Choroid plexus epithelial cell (primary cell): ENCODE measurements around the gene RPE.
A peak's percentile ranks its signal among the peaks of the same experiment; 100 is the strongest.

ENCODE experiments used
- DNase-seq: peaks from one replicate; pipeline ENCODE4 v3.0.0-alpha.2; 2010; ENCODE audit warnings: low read depth
- H3K4me3 ChIP-seq: 2 replicates; pipeline ENCODE4 v1.5.1; 2011; ENCODE audit warnings: low read depth, mild to moderate bottlenecking, control low read depth, low read length, moderate library complexity
- TF ChIP-seq, protein P1 (sequence below): conservative IDR thresholded peaks from 2 replicates; pipeline ENCODE4 v1.5.1; 2011; ENCODE audit warnings: low read depth, mild to moderate bottlenecking, control low read depth, inconsistent platforms, low read length, moderate library complexity

Gene RPE

GRCh38 chr2:209998596-209998995 lies 3.8 kb upstream of the RPE start:
- no peak for DNase-seq
- TF ChIP-seq, protein P1, sequence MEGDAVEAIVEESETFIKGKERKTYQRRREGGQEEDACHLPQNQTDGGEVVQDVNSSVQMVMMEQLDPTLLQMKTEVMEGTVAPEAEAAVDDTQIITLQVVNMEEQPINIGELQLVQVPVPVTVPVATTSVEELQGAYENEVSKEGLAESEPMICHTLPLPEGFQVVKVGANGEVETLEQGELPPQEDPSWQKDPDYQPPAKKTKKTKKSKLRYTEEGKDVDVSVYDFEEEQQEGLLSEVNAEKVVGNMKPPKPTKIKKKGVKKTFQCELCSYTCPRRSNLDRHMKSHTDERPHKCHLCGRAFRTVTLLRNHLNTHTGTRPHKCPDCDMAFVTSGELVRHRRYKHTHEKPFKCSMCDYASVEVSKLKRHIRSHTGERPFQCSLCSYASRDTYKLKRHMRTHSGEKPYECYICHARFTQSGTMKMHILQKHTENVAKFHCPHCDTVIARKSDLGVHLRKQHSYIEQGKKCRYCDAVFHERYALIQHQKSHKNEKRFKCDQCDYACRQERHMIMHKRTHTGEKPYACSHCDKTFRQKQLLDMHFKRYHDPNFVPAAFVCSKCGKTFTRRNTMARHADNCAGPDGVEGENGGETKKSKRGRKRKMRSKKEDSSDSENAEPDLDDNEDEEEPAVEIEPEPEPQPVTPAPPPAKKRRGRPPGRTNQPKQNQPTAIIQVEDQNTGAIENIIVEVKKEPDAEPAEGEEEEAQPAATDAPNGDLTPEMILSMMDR: no peak
- no peak overlapping the region for H3K4me3 ChIP-seq

- H3K4me3 ChIP-seq: no peak overlapping the region
- TF ChIP-seq, protein P1: no peak
- no peak for DNase-seq
These were observed 1.7 kb upstream of the RPE start for GRCh38 chr2:210000464-210001324.

DNA sequence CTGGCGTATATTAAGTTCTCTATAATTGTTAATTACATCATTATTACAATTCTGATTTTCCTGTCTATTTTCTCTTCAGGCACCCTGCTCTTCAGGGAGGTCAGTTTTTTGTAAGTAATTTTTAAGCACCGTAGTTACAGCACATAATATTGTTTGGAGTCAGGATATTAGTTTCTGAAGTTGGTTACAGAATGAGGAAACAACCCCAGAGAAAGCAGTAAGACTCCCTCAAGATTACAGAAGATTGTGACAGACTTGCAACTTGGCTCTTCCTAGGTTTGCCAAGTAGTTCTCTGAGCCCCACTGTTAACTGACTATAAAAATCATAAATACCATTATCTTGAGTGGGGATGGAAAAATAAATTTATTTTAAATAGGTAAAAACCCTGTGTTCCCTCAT lies 921 bp downstream of the RPE start:
- peak; percentile 35 for DNase-seq
- TF ChIP-seq, protein P1: no peak
- H3K4me3 ChIP-seq: peak overlapping the region; percentile 93

- TF ChIP-seq, protein P1: no peak
- no peak for DNase-seq
- H3K4me3 ChIP-seq: no peak overlapping the region
These were observed 2.4 kb downstream of the RPE start for GRCh38 chr2:210004881-210005280.

DNA sequence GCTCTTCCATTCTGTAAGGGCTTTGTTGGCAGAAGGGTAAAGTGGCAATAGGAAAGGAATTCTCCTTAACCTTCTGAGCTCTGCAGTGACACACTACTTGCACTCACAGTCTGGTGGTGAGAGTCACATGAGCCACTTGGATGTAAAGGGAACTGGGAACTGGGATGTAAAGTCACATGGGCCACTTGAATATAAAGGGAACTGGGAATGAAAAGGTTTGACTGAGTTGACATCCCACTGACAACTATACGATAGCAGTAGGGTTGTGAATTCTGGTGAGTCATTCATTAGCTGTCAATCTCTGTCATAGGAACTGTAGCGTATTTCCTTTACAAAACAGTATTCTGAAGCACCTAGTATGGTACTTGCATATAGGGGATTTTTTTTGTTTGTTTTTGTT lies 5.5 kb downstream of the RPE start:
- DNase-seq: peak; percentile 14

GRCh38 chr2:210009126-210009525 lies 6.7 kb downstream of the RPE start:
- no peak overlapping the region for H3K4me3 ChIP-seq
- no peak for DNase-seq
- TF ChIP-seq, protein P1: no peak

More for the DNA sequence above, 5.5 kb downstream of the RPE start:
- H3K4me3 ChIP-seq: no peak overlapping the region
- TF ChIP-seq, protein P1: no peak

GRCh38 chr2:210009896-210010295 lies 7.5 kb downstream of the RPE start:
- DNase-seq: no peak
- TF ChIP-seq, protein P1: no peak
- no peak overlapping the region for H3K4me3 ChIP-seq
